Hematopoietic multipotent progenitor cell treated with erythropoietin and hydrocortisone succinate and interleukin-3 and kit ligand, for 8 days (in vitro differentiated cells): ENCODE measurements around the gene NCBP1.
"Not testable (repeated sequence)": the region's sequence is repeated elsewhere in the genome, so short reads cannot be mapped to it uniquely, and the experiment has no call there.

Experiments
- DNase-seq: peaks from one replicate; pipeline ENCODE4 v3.0.0-alpha.2; 2015

The NCBP1 gene

DNA sequence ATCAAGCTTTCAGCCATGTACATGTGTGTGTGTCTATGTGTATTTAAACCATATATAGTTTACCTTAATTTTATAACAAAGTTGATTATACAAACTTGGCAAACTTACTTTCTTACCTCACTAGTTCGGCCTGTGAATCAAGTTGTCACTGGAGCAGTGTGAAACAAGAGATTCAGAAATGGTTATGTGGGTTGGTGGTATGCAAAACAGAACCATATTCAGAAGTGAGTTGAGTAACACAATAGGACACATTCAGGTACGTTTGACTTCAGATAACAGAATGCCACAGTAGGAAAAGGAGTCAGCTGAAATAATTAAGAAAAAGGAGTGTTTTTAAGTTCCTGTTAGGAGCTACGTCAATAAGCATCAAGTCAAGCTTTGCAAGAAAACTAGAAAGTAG is 42.0 kb downstream of the NCBP1 start:
- DNase-seq = no peak

GRCh38 chr9:97682242-97682641 is 48.6 kb downstream of the NCBP1 start:
- no peak for DNase-seq

- no peak for DNase-seq
Measured at GRCh38 chr9:97688654-97689053, 55.0 kb downstream of the NCBP1 start.

DNA sequence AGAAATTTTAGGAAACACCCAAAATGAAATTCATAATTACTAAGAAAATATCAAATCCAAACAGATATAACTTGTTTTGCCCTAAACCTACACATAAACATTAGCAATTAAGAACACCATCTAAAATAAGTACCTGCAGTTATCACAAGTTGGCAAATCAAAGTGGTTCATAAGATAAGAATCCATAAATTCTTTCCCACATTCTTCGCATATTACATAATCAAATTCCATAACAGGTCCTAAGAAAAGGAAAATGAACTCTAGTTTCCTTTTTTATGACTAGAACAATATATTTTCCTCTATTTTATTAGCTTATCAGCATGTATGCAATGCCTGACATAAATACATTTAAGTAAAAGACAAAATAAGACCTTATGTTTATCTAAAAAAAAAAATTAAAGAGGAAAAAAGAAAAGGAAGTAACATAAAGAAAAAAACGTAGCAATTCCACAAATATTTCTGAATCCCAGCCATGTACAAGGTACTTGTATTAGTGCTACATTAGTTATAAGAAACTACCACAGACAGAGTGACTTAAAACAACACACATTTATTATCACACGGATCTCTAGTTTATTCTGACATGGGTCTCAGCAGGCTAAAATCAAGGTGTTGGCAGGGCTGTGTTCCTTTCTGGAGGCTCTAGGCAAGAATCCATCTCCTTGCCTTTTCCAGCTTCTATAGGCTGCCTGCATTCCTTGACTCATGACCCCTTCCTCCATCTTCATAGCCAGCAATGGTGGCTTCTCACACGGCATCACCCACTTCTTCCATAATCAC is 56.0 kb downstream of the NCBP1 start:
- no peak for DNase-seq

- no peak for DNase-seq
Measured at GRCh38 chr9:97694769-97695168, 61.1 kb downstream of the NCBP1 start.

- no peak for DNase-seq
Measured at GRCh38 chr9:97695390-97695789, 61.8 kb downstream of the NCBP1 start.

DNA sequence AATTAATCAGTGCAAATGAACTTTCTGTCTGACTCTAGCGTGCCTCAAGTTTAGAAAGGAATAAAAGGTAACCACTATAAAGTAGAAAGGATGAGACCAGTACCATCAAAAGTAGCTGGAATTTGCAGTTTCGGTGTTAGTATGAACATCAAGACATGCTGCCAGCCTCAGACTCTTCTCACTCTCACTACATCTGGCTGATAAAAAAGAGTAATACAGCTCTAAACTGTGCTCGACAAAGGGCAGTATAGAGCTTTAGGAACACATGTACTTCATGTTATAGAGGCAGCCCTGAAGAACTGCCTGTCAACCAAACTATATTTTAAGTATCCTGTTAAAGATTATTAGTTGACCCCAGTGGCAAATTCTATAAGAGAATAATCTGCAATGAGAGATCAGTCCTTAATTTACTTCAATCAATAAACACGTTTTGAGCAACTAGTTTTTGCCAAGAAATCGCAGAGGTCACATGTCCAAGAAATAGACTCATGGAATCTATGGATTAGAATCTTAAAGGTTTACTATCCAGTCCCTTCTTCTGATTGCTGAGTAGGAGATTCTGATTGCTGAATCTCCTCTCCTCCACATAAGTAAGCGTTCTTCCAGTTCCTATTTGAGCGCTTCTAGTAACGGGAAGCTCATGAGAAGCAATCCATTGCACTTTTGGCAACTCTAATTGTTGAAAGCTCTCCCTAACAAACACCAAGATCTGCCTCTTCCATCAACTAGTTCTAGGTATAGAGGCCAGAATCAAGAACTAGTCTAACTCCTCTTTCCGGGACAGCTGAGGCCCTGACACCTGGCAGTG is 62.6 kb downstream of the NCBP1 start:
- peak; percentile 16 for DNase-seq

GRCh38 chr9:97696803-97697601 is 63.4 kb downstream of the NCBP1 start, which contains the start of gene XPA:
XPA (minus strand) TSS chr9:97697340; CDS start chr9:97697292, 48 bp downstream.
- peak; percentile 95 for DNase-seq

GRCh38 chr9:97697837-97698236 is 64.2 kb downstream of the NCBP1 start:
- peak; percentile 10 for DNase-seq

DNA sequence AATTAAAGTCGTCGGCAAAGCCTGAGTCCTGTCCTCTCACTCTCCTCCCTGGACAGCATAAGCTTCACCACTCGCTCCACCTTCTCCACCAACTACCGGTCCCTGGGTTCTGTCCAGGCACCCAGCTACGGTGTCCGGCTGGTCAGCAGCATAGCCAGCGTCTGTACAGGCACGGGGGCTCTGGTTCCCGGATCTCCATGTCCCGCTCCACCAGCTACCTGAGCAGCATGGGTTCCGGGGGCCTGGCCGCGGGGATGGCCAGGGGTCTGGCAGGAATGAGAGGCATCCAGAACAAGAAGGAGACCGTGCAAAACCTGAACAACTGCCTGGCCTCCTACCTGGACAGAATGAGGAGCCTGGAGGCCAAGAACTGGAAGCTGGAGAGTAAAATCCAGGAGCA is 65.2 kb downstream of the NCBP1 start:
- no peak for DNase-seq

- not testable (repeated sequence) for DNase-seq
Measured at GRCh38 chr9:97699281-97699680, 65.7 kb downstream of the NCBP1 start.

- DNase-seq = not testable (repeated sequence)
Measured at GRCh38 chr9:97699824-97700223, 66.2 kb downstream of the NCBP1 start.

GRCh38 chr9:97703437-97704344 is 70.1 kb downstream of the NCBP1 start:
- DNase-seq = no peak

GRCh38 chr9:97704345-97704677 is 70.7 kb downstream of the NCBP1 start:
- DNase-seq = no peak

DNA sequence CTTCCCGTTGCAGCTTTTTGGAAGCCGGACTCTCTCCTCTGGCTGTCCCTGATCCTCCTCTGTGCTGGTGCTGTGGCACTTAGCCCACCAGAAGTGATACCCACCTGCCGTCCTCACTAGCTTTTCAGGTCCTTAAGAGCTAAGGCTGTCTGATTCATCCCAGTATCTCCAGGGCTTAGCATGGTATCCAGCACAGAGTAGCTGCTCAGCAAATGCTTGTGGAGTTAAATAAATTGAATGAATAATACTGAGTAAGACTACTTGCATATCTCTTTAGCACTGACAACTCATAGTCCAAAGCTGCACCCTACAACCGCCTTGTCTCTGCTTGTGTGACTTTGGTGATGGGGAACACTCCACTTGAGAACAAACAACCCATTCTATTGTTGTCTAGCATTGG is 71.2 kb downstream of the NCBP1 start:
- no peak for DNase-seq

DNA sequence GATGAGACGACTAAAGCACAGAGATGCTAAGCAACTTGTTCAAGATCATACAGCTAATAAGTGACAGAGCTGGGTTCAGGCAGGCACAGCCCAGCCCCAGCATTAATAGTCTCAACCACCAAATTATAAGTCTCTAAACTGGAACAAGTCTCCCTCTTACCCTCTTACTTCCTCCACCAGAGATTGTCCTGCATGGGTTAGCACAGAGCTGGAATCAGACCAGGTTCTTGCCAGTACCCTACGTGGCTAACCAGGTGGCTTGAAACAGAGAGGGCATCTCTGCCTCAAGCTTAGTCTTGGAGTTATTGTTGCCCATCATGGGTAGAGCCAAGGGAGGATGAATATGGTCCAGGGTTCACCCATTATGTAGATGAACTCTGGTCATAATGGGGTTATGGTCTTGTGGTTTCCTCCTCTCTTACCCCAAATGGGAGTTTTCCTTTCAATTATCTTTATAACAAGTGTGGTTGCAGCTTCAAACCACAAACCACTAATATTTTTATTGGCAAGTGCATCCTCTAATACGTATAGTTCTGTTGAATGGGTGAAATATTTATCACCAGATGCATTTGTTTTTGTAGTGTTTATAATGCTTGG is 71.8 kb downstream of the NCBP1 start:
- peak; percentile 29 for DNase-seq

- no peak for DNase-seq
Measured at GRCh38 chr9:97706246-97706645, 72.6 kb downstream of the NCBP1 start.

DNA sequence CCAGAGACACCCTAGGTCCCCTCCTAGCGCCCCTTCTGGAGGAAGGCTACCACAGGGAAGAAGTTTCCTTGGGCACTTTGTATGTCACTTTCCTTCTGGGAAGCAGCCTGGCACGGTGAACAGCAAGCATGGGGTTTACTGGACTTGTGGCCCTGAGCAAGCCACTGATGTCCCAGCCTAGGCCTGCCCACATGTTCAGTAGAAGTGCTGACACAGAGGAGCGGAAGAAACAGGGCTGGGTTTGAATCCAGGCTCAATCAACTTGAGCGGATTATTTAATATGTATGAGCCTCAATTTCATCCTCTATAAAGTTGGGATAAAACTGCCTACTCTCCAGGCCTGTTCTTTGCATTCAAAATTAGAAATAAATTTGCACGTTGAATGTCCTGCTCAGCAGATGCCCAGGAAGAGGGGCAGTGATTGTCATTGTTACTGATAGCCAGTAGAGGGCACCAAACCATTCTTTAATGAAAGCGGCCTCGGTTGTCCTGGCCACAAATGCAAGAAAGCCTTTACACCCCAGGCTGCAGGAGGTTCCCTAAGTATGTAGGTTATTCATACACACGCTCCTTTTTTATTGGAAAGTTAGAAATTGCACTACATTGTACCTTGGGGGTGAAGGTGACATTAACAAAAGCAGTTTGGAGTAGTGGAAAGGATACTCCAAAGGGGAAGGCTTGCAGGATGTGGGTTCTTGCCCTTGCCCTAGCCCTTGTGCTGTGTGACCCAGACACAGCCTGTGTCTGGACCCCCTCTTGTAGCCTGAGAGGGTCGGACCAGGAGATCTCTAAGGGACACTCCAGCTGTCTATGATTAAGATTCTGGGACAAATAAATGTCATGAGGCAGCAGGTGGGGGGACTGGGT is 77.0 kb downstream of the NCBP1 start:
- peak; percentile 75 for DNase-seq

DNA sequence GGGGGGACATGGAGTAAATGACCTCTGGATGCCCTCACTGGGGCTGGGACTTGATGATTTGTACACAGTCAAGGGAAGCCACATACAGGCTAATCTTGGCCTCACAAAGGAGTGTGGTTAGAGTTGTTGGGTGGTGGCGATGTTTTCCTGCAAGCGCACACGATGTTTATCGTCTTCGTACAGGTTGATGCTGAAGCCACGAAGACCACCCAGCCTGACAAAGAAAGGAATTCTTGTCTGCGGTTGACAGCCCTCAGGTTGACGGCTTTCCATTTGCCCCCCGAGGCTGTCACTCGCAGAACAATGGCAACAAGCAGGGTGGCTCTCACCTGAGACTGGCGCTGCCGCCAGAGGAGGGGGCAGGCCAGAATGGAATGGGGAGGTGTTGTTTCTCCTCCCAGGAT is 77.6 kb downstream of the NCBP1 start:
- peak; percentile 52 for DNase-seq

DNA sequence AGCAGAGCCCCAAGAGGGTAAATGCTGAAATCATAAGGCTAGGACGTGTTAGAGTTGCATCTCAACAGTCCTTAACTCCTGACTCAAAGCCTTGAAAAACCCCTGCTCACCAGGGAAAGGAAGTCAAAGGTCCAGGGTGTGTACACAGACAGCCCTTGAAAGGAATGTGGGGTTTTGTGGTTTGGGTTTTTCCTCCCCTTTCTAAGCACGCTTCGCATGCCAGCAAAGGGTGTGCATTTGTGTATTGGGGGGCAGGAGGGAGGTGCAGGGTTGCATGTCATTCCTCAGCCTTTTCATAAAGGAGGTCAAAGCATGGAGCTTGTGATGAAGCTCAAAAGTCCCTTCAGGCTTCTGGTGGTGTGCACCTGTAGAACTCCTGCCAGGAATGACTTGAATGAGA is 80.8 kb downstream of the NCBP1 start:
- DNase-seq = no peak

GRCh38 chr9:97717866-97718265 is 84.2 kb downstream of the NCBP1 start:
- no peak for DNase-seq
